Kidney epithelial cell (primary cell): ENCODE results near the gene HTR3C. TPM values are rescaled to one million over a fixed set of nuclear protein-coding genes. Genes with fewer than 3 reads are reported as not detected.
"Not testable (repeated sequence)": the region's sequence is repeated elsewhere in the genome, so short reads cannot be mapped to it uniquely, and the experiment has no call there.

ENCODE experiments used
- DNase-seq: peaks from one replicate; pipeline ENCODE4 v3.0.0-alpha.2; 2010; ENCODE audit warnings: low read depth
- H3K27me3 ChIP-seq: 2 replicates; pipeline ENCODE4 v1.6.0; 2011; ENCODE audit warnings: low read length; ENCODE audit not compliant: control insufficient read depth, insufficient read depth
- H3K36me3 ChIP-seq: 2 replicates; pipeline ENCODE4 v1.5.1; 2011; ENCODE audit warnings: low read length; ENCODE audit not compliant: control insufficient read depth, insufficient read depth
- H3K4me3 ChIP-seq: 2 replicates; pipeline ENCODE4 v1.5.1; 2011; ENCODE audit warnings: low read depth, mild to moderate bottlenecking, control low read depth, low read length
- total RNA-seq: library from RNA; depleted of rRNA; stranded (reverse); fragments of >200 nt; gene quantifications from 2 replicates; pipeline ENCODE4 v1.2.3, GENCODE V29; 2015
- TF ChIP-seq, protein P1 (sequence below): IDR thresholded peaks from 2 replicates; pipeline ENCODE4 v1.5.1; 2011; ENCODE audit warnings: mild to moderate bottlenecking, moderate library complexity, low read length, control low read depth, inconsistent platforms; ENCODE audit not compliant: insufficient read depth, poor library complexity, severe bottlenecking

HTR3C gene
- total RNA-seq, 1 donor from 2014 or later, result not detected

- no peak overlapping the region for H3K4me3 ChIP-seq
- H3K36me3 ChIP-seq, result no peaks in the 10 kb centered on the region
- H3K27me3 ChIP-seq, result no peaks in the 10 kb centered on the region
- no peak for DNase-seq
- TF ChIP-seq, protein P1, sequence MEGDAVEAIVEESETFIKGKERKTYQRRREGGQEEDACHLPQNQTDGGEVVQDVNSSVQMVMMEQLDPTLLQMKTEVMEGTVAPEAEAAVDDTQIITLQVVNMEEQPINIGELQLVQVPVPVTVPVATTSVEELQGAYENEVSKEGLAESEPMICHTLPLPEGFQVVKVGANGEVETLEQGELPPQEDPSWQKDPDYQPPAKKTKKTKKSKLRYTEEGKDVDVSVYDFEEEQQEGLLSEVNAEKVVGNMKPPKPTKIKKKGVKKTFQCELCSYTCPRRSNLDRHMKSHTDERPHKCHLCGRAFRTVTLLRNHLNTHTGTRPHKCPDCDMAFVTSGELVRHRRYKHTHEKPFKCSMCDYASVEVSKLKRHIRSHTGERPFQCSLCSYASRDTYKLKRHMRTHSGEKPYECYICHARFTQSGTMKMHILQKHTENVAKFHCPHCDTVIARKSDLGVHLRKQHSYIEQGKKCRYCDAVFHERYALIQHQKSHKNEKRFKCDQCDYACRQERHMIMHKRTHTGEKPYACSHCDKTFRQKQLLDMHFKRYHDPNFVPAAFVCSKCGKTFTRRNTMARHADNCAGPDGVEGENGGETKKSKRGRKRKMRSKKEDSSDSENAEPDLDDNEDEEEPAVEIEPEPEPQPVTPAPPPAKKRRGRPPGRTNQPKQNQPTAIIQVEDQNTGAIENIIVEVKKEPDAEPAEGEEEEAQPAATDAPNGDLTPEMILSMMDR, result no peak
These were observed 13.4 kb downstream of the HTR3C start for GRCh38 chr3:184066211-184066610.

DNA sequence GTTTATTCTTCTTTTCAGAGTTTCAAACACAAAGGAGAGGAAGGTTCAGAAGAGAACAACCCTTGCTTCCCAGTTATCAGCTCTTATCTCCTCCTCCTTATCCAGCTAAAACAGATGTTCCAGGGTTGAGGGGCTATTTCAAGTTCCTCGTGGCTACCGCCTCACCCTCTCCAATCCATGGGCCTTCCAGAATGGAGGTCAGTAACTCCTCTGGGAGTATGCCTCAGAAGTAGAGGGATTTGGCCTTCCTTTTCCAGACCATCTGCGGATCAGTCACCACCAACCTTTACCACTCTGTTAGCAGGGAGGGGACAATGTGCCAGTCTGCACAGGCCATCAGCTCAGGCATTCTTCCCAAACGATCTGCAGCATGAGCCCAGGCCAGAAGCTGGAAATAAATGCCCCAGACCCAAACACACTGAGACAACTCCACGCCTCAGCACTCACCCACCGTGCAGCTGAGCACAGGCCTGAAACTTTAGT lies 14.8 kb downstream of the HTR3C start:
- H3K4me3 ChIP-seq, result no peak overlapping the region
- no peaks in the 10 kb centered on the region for H3K36me3 ChIP-seq
- no peak for DNase-seq
- H3K27me3 ChIP-seq, result no peaks in the 10 kb centered on the region
- TF ChIP-seq, protein P1, result no peak

- H3K27me3 ChIP-seq, result no peaks in the 10 kb centered on the region
- H3K4me3 ChIP-seq, result no peak overlapping the region
- DNase-seq, result no peak
These were observed 15.5 kb downstream of the HTR3C start for GRCh38 chr3:184068344-184068743.

DNA sequence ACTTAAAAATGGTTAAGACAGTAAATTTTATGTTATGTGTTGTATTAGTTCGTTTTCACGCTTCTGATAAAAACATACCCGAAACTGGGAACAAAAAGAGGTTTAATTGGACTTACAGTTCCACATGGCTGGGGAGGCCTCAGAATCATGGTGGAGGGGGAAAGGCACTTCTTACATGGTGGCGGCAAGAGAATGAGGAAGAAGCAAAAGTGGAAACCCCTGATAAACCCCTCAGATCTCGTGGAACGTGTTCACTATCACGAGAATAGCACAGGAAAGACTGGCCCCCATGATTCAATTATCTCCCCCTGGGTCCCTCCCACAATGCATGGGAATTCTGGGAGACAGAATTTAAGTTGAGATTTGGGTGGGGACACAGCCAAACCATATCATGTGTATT lies 18.3 kb downstream of the HTR3C start:
- H3K27me3 ChIP-seq, H3K4me3 ChIP-seq, DNase-seq, H3K36me3 ChIP-seq: not testable (repeated sequence)

More at GRCh38 chr3:184068344-184068743, 15.5 kb downstream of the HTR3C start:
- TF ChIP-seq, protein P1, result no peak
- no peaks in the 10 kb centered on the region for H3K36me3 ChIP-seq

GRCh38 chr3:184073621-184074020 lies 20.8 kb downstream of the HTR3C start:
- no peaks in the 10 kb centered on the region for H3K27me3 ChIP-seq
- DNase-seq, result no peak
- TF ChIP-seq, protein P1, result no peak
- H3K4me3 ChIP-seq, result no peak overlapping the region
- H3K36me3 ChIP-seq, result no peaks in the 10 kb centered on the region

DNA sequence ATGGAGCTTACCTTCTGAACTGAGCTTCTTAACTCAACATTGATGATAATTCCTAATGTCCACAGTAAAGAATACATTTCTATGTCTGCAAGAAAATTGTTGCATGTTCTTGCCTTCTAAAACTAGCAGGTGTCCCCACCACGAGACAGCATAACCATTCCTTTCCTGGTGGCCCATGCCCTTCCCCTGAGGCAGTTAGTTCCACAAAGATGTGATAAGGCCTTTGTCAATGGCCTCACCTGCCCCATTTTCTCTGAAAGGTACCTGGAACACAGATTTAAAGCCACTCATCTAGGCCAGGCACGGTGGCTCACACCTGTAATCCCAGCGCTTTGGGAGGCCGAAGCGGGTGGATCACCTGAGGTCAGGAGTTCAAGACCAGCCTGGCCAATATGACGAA lies 23.1 kb downstream of the HTR3C start:
- Histone ChIP-seq H3K27me3 (no peaks in the 10 kb centered on the region), H3K4me3 (no peak overlapping the region), H3K36me3 (no peaks in the 10 kb centered on the region)
- no peak for DNase-seq
- TF ChIP-seq, protein P1, result no peak

GRCh38 chr3:184077881-184078280 lies 25.0 kb downstream of the HTR3C start:
- TF ChIP-seq, protein P1, result no peak
- Histone ChIP-seq H3K36me3 (no peaks in the 10 kb centered on the region), H3K27me3 (no peaks in the 10 kb centered on the region), H3K4me3 (no peak overlapping the region)
- no peak for DNase-seq
